DOHH2 (cell line): Measurements from ENCODE around the gene COL25A1.

Source experiments
- EZH2phosphoT487 ChIP-seq: fragments of 200-600 bp; sonication (generic); IDR thresholded peaks from 2 replicates; pipeline ENCODE4 v1.6.1; 2017; ENCODE audit warnings: borderline replicate concordance, mild to moderate bottlenecking, antibody characterized with exemption, low read length, moderate library complexity, mixed read lengths
- TF ChIP-seq, protein P1 (sequence below): fragments of 200-600 bp; sonication (generic); IDR thresholded peaks from one replicate; pipeline ENCODE4 v1.5.1; 2014; ENCODE audit warnings: antibody characterized with exemption, mild to moderate bottlenecking, low read depth, low read length; ENCODE audit not compliant: poor library complexity, severe bottlenecking

DNA sequence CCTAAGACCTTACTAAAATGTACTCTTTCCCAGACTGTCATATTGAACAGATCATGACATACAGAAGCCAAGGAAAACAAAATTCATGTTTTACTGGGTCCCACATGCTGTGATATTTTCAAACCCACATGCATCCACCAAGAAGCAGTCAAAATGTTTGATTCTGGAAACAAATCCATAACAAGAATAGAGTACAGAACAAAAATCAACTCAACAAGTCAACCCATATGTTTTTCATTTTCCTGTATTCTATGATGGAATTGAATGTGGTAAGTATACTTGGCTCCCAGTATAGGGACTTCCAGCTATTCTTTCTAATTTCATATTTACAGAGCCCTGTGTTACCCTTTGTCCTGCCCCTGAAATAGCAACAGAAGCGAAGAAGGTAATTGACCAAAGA lies 106.8 kb downstream of the COL25A1 start:
- TF ChIP-seq, protein P1, sequence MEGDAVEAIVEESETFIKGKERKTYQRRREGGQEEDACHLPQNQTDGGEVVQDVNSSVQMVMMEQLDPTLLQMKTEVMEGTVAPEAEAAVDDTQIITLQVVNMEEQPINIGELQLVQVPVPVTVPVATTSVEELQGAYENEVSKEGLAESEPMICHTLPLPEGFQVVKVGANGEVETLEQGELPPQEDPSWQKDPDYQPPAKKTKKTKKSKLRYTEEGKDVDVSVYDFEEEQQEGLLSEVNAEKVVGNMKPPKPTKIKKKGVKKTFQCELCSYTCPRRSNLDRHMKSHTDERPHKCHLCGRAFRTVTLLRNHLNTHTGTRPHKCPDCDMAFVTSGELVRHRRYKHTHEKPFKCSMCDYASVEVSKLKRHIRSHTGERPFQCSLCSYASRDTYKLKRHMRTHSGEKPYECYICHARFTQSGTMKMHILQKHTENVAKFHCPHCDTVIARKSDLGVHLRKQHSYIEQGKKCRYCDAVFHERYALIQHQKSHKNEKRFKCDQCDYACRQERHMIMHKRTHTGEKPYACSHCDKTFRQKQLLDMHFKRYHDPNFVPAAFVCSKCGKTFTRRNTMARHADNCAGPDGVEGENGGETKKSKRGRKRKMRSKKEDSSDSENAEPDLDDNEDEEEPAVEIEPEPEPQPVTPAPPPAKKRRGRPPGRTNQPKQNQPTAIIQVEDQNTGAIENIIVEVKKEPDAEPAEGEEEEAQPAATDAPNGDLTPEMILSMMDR: no peak
- no peak for TF ChIP-seq EZH2phosphoT487
